Neutrophil (primary cell): ENCODE measurements around the gene ARHGEF7.

ENCODE experiments used
- H3K27ac ChIP-seq: fragments of 200-600 bp; sonication (generic); 2 replicates; pipeline ENCODE4 v1.5.1; 2016; ENCODE audit warnings: mild to moderate bottlenecking, moderate library complexity
- H3K27me3 ChIP-seq: fragments of 200-600 bp; sonication (generic); 2 replicates; pipeline ENCODE4 v1.6.0; 2016; ENCODE audit warnings: mild to moderate bottlenecking
- H3K36me3 ChIP-seq: fragments of 200-600 bp; sonication (generic); 2 replicates; pipeline ENCODE4 v1.5.1; 2017
- H3K4me1 ChIP-seq, 2 experiments: fragments of 200-600 bp in 1 of 2; sonication (generic) in 1 of 2; 1 replicate in 1 of 2; 2 replicates in 1 of 2; pipeline versions ENCODE4 v1.5.1 to v1.6.1; 2013 to 2016; ENCODE audit warnings: low read depth in 1 of 2, low read length in 1 of 2, mild to moderate bottlenecking in 1 of 2, moderate library complexity in 1 of 2; ENCODE audit not compliant: control insufficient read depth in 1 of 2, insufficient read depth in 1 of 2
- H3K4me3 ChIP-seq, 2 experiments: fragments of 200-600 bp in 1 of 2; sonication (generic) in 1 of 2; 1 replicate in 1 of 2; 2 replicates in 1 of 2; pipeline ENCODE4 v1.5.1; 2013 to 2016; ENCODE audit warnings: low read depth in 1 of 2, low read length in 1 of 2, mild to moderate bottlenecking in 1 of 2, moderate library complexity in 1 of 2
- H3K9me3 ChIP-seq: fragments of 200-600 bp; sonication (generic); 2 replicates; pipeline ENCODE4 v1.5.1; 2016
- CTCF ChIP-seq: fragments of 200-600 bp; sonication (generic); IDR thresholded peaks from 2 replicates; pipeline ENCODE4 v1.5.1; 2016; ENCODE audit warnings: antibody characterized with exemption

The ARHGEF7 gene

GRCh38 chr13:111174377-111175114 lies 59.4 kb downstream of the ARHGEF7 start:
- no peaks in the 10 kb centered on the region for H3K9me3 ChIP-seq
- H3K4me1 ChIP-seq: no peaks in the 10 kb centered on the region
- H3K36me3 ChIP-seq: peaks cover 23% of the 10 kb centered on the region
- TF ChIP-seq CTCF: no peak
- H3K27ac ChIP-seq: no peak overlapping the region
- no peak overlapping the region for H3K4me3 ChIP-seq
- H3K27me3 ChIP-seq: no peaks in the 10 kb centered on the region

DNA sequence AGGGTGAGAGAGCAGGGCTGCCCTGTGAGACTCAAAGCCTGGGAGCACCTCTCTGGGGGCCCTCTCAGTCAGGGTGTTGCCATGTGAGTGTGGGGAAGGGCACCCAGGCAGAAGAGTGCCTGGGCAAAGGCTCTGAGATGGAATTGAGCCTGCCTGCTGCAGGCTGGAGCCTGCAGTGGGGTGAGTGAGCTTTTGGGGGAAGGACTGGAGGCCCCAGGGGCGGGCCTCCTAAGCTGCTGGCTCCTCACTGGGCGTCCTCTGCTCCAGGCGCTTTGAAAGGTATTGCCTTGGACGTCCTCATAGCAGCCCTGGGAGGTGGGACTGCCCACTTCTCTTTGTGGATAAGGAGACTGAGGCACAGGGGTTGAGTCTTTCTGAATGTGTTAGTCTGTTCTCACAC lies 60.3 kb downstream of the ARHGEF7 start:
- H3K27ac ChIP-seq: no peak overlapping the region
- H3K9me3 ChIP-seq: no peaks in the 10 kb centered on the region
- TF ChIP-seq CTCF: no peak
- peaks cover 23% of the 10 kb centered on the region for H3K36me3 ChIP-seq
- no peaks in the 10 kb centered on the region for H3K27me3 ChIP-seq
- H3K4me3 ChIP-seq: no peak overlapping the region
- no peaks in the 10 kb centered on the region for H3K4me1 ChIP-seq

- no peak overlapping the region for H3K27ac ChIP-seq
Observed at GRCh38 chr13:111175935-111176334, 60.8 kb downstream of the ARHGEF7 start.

DNA sequence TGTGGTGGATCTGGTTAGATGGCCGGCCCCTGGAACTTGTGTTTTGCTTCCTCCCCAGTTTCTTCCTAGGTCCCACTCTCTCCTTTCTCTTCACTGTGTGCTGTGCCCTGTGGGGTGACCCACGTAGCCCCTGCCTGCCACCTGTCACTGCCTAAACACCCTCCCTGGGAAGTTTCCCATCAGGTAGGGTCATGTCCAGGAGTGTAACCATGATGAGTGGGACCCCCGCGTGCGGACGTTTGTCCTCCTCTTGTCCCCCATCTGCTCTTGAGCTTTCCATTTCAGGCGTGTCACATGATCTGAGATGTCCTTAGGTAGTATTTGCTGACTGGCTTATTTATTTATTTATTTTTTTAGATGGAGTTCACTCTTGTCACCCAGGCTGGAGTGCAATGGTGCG lies 61.3 kb downstream of the ARHGEF7 start:
- Histone ChIP-seq H3K36me3 (peaks cover 23% of the 10 kb centered on the region), H3K4me3 (no peak overlapping the region), H3K27ac (no peak overlapping the region), H3K27me3 (no peaks in the 10 kb centered on the region), H3K9me3 (no peaks in the 10 kb centered on the region), H3K4me1 (no peaks in the 10 kb centered on the region)
- TF ChIP-seq CTCF: no peak

More at GRCh38 chr13:111175935-111176334, 60.8 kb downstream of the ARHGEF7 start:
- H3K9me3 ChIP-seq: no peaks in the 10 kb centered on the region
- H3K4me3 ChIP-seq: no peak overlapping the region
- H3K36me3 ChIP-seq: peaks cover 23% of the 10 kb centered on the region
- H3K27me3 ChIP-seq: no peaks in the 10 kb centered on the region
- no peak for TF ChIP-seq CTCF
- H3K4me1 ChIP-seq: no peaks in the 10 kb centered on the region

DNA sequence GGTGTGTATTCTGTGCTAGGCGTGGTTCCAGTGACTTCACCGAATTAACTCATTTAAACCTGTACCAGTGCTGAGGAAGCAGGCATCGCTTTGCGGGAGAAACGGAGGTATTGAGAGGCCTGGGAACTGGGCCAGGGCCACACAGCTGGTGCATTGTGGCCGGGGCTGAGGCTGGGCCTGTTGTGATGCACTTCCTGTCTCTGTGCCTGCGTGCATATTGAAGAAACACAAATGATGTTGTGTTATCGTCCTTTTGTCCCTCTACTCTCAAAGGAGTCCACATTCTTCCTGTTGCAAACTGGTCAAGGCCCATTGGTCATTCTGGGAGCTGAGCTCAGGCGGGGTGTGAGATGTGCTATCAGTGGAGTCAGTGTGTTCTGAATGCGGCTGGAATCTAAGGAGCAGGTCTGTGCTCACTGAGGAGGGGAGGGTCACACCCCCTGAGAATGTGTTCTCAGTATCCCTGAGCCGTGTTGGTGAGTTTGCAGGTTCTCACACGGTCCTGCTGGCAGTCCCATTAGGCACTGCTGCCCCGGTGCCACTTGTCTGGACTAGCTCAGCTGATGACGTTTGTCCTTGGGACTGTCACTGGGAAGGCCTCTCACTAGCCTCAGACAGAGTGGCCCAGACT lies 62.1 kb downstream of the ARHGEF7 start:
- no peaks in the 10 kb centered on the region for H3K4me1 ChIP-seq
- H3K36me3 ChIP-seq: peaks cover 22% of the 10 kb centered on the region
- no peaks in the 10 kb centered on the region for H3K27me3 ChIP-seq
- no peak overlapping the region for H3K4me3 ChIP-seq
- no peak for TF ChIP-seq CTCF
- H3K9me3 ChIP-seq: no peaks in the 10 kb centered on the region
- H3K27ac ChIP-seq: no peak overlapping the region
